Ishikawa (cell line): ENCODE measurements around the gene YTHDF1.

Experiments
- CEBPB ChIP-seq: IDR thresholded peaks from 2 replicates; pipeline ENCODE4 v1.6.1; 2012
- CREB1 ChIP-seq: IDR thresholded peaks from 2 replicates; pipeline ENCODE4 v1.6.1; 2012; ENCODE audit warnings: low read depth
- EGR1 ChIP-seq: IDR thresholded peaks from 2 replicates; pipeline ENCODE4 v1.6.1; 2012
- EP300 ChIP-seq: IDR thresholded peaks from 2 replicates; pipeline ENCODE4 v1.6.1; 2012; ENCODE audit warnings: borderline replicate concordance
- FOXM1 ChIP-seq: IDR thresholded peaks from 2 replicates; pipeline ENCODE4 v1.6.1; 2012; ENCODE audit warnings: low read depth, borderline replicate concordance
- NFIC ChIP-seq: IDR thresholded peaks from 2 replicates; pipeline ENCODE4 v1.6.1; 2012
- RAD21 ChIP-seq: IDR thresholded peaks from 2 replicates; pipeline ENCODE4 v1.6.1; 2012; ENCODE audit warnings: low read depth
- TAF1 ChIP-seq: IDR thresholded peaks from 2 replicates; pipeline ENCODE4 v1.6.1; 2012; ENCODE audit warnings: low read depth, mild to moderate bottlenecking
- TCF12 ChIP-seq: IDR thresholded peaks from 2 replicates; pipeline ENCODE4 v1.6.1; 2012; ENCODE audit warnings: low read depth
- TEAD4 ChIP-seq: IDR thresholded peaks from 2 replicates; pipeline ENCODE4 v1.6.1; 2012
- YY1 ChIP-seq: IDR thresholded peaks from 2 replicates; pipeline ENCODE4 v1.6.1; 2012; ENCODE audit warnings: low read depth
- TF ChIP-seq, protein P1 (sequence below): IDR thresholded peaks from 2 replicates; pipeline ENCODE4 v1.6.1; 2012
- TF ChIP-seq, protein P2 (sequence below): IDR thresholded peaks from 2 replicates; pipeline ENCODE4 v1.6.1; 2012; ENCODE audit warnings: low read depth, mild to moderate bottlenecking
- TF ChIP-seq, protein P3 (sequence below): IDR thresholded peaks from 2 replicates; pipeline ENCODE4 v1.6.1; 2012

The YTHDF1 gene

DNA sequence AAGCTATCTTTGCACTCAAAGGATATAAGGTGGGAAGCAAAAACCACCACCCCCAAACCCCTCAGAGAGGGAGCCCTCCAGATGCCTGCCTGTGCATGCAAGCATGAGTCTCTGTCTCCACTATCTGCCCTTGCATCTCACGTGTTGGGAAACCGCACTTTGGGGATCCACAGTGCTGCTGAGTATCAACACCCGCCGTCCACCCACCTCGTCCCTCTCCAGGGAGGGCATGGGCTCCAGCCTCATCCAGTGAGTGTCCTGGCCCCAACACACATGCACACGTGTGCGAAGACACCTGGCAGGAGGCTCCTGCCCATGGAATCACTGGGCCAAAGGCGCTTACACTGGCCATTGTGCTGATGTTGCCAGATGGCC, 3.5 kb upstream of the YTHDF1 start:
- TF ChIP-seq TEAD4 = no peak
- TF ChIP-seq, protein P1, sequence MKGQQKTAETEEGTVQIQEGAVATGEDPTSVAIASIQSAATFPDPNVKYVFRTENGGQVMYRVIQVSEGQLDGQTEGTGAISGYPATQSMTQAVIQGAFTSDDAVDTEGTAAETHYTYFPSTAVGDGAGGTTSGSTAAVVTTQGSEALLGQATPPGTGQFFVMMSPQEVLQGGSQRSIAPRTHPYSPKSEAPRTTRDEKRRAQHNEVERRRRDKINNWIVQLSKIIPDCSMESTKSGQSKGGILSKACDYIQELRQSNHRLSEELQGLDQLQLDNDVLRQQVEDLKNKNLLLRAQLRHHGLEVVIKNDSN = no peak
- TF ChIP-seq NFIC = no peak
- TF ChIP-seq, protein P2, sequence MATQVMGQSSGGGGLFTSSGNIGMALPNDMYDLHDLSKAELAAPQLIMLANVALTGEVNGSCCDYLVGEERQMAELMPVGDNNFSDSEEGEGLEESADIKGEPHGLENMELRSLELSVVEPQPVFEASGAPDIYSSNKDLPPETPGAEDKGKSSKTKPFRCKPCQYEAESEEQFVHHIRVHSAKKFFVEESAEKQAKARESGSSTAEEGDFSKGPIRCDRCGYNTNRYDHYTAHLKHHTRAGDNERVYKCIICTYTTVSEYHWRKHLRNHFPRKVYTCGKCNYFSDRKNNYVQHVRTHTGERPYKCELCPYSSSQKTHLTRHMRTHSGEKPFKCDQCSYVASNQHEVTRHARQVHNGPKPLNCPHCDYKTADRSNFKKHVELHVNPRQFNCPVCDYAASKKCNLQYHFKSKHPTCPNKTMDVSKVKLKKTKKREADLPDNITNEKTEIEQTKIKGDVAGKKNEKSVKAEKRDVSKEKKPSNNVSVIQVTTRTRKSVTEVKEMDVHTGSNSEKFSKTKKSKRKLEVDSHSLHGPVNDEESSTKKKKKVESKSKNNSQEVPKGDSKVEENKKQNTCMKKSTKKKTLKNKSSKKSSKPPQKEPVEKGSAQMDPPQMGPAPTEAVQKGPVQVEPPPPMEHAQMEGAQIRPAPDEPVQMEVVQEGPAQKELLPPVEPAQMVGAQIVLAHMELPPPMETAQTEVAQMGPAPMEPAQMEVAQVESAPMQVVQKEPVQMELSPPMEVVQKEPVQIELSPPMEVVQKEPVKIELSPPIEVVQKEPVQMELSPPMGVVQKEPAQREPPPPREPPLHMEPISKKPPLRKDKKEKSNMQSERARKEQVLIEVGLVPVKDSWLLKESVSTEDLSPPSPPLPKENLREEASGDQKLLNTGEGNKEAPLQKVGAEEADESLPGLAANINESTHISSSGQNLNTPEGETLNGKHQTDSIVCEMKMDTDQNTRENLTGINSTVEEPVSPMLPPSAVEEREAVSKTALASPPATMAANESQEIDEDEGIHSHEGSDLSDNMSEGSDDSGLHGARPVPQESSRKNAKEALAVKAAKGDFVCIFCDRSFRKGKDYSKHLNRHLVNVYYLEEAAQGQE = no peak
- no peak for TF ChIP-seq RAD21
- no peak for TF ChIP-seq FOXM1
- TF ChIP-seq CEBPB = no peak
- no peak for TF ChIP-seq YY1
- TF ChIP-seq CREB1 = no peak
- no peak for TF ChIP-seq EP300

DNA sequence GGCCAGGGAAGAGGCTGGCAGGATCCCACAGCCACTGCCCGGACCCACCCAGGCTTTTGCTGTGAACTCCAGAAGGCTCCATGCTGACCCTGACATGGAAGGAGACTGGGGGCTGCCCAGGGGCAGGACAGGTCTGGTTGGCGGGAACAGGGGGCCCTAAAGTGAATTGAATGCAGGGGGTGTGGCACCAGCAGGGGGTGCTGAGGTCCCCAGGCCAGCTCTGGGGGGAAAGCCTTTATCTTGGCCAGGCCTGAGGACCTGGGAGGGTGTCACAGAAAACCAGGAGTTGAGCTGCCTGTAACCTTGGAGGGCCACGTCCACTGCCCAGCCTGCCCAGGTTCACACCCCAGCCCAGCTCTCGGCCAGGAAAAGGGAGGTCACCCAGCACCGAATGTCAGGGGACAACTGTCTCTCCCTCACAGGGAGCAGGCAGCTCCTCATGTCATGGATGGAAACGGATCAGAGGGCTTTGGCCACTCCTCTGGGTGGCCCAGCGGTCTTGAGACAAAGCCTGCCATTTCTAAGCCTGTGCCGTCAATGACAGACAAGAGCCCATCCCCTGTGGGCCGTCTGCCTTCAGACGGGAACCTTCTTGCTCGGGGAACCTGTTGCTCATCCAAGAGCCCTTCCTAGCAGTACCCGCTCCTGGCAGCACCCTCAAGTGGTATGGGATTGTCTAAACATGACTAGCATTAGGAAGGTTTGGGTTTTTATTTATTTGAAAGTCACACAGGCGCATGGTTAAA, 2.9 kb upstream of the YTHDF1 start:
- no peak for TF ChIP-seq TEAD4
- TF ChIP-seq, protein P2 = no peak
- TF ChIP-seq YY1 = no peak
- TF ChIP-seq, protein P3, sequence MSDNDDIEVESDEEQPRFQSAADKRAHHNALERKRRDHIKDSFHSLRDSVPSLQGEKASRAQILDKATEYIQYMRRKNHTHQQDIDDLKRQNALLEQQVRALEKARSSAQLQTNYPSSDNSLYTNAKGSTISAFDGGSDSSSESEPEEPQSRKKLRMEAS = no peak
- TF ChIP-seq TAF1 = no peak
- no peak for TF ChIP-seq CEBPB
- no peak for TF ChIP-seq CREB1
- TF ChIP-seq NFIC = no peak
- TF ChIP-seq, protein P1 = no peak
- TF ChIP-seq EGR1 = no peak
- TF ChIP-seq EP300 = no peak

DNA sequence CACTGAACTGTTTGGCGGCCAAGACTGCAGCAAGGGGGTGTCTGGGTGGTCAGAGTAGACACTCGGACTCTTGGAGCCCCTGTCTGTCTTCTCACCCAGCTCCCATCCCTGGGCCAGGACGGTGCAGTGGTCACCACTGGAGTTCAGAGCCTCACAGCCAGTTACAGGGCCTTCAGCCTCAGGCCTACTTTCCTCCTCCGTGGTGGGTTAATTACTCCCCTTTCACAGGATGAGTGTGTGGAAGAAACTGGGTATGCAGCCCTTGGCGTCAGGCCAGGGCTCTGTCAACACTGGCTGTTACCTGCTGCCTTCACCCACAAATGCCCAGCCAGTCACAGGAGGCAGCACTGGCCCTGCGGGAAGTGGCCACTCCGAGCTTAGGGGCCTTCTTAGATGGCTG, 1.8 kb upstream of the YTHDF1 start:
- TF ChIP-seq EP300 (no peak), TEAD4 (no peak), EGR1 (no peak), TCF12 (no peak), TAF1 (no peak), FOXM1 (no peak), CREB1 (no peak), NFIC (no peak), RAD21 (no peak), CEBPB (no peak)
- TF ChIP-seq, protein P1 = no peak
- TF ChIP-seq, protein P2 = no peak
- TF ChIP-seq, protein P3 = no peak

DNA sequence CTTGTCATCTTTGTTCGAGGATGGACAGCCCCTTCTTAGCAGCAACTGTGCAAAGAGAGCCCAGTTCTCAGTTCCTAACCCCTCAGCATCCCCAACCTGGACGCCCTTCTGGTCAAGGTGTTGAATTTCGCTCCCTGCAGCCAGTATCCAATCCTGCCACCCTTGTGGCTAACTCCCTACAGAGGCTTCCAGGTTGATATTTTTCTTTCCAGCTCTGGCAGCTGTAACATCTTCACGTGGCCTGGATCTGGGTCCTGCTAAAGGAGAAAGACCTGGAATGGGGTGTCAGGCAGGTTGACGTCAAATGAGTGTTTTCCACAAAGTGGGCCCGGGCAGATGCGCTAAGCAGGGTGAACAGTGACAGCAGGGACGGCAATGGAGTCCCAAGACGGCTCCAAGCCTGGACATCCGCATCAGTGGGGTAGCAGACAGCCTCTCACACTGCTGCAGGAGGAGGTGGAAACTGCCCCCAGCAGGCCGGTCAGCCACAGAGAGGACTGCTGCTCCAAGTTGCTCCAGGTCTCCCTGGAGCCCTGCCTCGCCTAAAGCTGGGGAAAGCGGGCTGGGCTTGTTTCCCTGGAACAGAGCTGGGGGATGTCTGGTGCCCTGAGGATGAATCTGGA, 1.0 kb upstream of the YTHDF1 start:
- TF ChIP-seq CREB1 = no peak
- TF ChIP-seq CEBPB = no peak
- TF ChIP-seq TAF1 = no peak
- TF ChIP-seq FOXM1 = no peak
